ENCODE results near the gene DENND1A. TPM values are rescaled to one million over a fixed set of nuclear protein-coding genes. Genes with fewer than 3 reads are reported as not detected.

The DENND1A gene
- total and polyA plus RNA-seq, 4 donors = 7.9 to 22.0 (median 13.9) TPM

DNA sequence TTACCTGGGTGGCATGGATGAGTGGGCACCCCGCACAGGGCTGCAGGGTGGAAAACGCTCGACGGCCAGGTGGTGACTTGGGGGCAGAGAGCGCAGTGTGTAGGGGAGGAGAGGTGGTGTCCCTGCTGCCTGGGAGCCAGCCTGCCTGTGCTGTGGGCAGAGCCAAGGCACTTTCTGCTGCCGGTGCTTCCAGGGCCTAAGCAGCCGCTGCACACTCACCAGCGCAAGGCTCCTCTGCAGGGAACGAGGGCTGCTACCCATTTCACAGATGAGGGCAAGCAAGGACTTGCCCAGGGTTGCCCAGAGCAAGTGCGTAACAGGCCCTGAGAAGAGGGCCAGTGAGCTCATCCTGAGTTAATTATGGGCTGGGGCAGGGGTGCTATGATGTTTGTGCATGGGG lies 511.4 kb downstream of the DENND1A start:
- no peaks in the 10 kb centered on the region for H3K9me3 ChIP-seq (ENCODE audit: control insufficient read depth in 4 of 4, low read length in 3 of 4)
- 93% methylated on average over 10 of the region's 10 CpGs for WGBS
- no peak for DNase-seq (ENCODE audit: low spot score)
- peaks cover 0 to 18% (median 3%) of the 10 kb centered on the region in 4 donors for H3K36me3 ChIP-seq (ENCODE audit: control insufficient read depth in 4 of 4, insufficient read depth in 3 of 4, low read depth in 1 of 4, low read length in 3 of 4)
- H3K27me3 ChIP-seq (ENCODE audit: control insufficient read depth in 4 of 4, insufficient read depth in 4 of 4, low read length in 3 of 4) = no peaks in the 10 kb centered on the region
- no peak overlapping the region for H3K4me3 ChIP-seq (ENCODE audit: low read depth in 1 of 3, low read length in 3 of 3)
- TF ChIP-seq GABPA (IDR thresholded peaks at IDR 0.05 in 1 of 2, conservative IDR thresholded peaks at IDR 0.05 in 1 of 2) (no peak), RAD21 (IDR thresholded peaks at IDR 0.05) (no peak), SP1 (IDR thresholded peaks at IDR 0.05) (no peak), RXRA (IDR thresholded peaks at IDR 0.05) (no peak), TAF1 (conservative IDR thresholded peaks at IDR 0.05) (no peak), NR2F2 (IDR thresholded peaks at IDR 0.05) (no peak), HNF4A (conservative IDR thresholded peaks at IDR 0.05) (no peak), HNF4G (IDR thresholded peaks at IDR 0.05) (no peak), JUND (IDR thresholded peaks at IDR 0.05) (no peak), EGR1 (IDR thresholded peaks at IDR 0.05; ENCODE audit: low read depth in 2 of 2) (no peak), YY1 (IDR thresholded peaks at IDR 0.05) (no peak), FOXA2 (IDR thresholded peaks at IDR 0.05) (no peak), FOXA1 (IDR thresholded peaks at IDR 0.05) (no peak)
- TF ChIP-seq, protein P1, sequence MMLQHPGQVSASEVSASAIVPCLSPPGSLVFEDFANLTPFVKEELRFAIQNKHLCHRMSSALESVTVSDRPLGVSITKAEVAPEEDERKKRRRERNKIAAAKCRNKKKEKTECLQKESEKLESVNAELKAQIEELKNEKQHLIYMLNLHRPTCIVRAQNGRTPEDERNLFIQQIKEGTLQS (IDR thresholded peaks at IDR 0.05) = no peak
- TF ChIP-seq, protein P2, sequence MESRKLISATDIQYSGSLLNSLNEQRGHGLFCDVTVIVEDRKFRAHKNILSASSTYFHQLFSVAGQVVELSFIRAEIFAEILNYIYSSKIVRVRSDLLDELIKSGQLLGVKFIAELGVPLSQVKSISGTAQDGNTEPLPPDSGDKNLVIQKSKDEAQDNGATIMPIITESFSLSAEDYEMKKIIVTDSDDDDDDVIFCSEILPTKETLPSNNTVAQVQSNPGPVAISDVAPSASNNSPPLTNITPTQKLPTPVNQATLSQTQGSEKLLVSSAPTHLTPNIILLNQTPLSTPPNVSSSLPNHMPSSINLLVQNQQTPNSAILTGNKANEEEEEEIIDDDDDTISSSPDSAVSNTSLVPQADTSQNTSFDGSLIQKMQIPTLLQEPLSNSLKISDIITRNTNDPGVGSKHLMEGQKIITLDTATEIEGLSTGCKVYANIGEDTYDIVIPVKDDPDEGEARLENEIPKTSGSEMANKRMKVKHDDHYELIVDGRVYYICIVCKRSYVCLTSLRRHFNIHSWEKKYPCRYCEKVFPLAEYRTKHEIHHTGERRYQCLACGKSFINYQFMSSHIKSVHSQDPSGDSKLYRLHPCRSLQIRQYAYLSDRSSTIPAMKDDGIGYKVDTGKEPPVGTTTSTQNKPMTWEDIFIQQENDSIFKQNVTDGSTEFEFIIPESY (IDR thresholded peaks at IDR 0.05) = no peak
- TF ChIP-seq, protein P3, sequence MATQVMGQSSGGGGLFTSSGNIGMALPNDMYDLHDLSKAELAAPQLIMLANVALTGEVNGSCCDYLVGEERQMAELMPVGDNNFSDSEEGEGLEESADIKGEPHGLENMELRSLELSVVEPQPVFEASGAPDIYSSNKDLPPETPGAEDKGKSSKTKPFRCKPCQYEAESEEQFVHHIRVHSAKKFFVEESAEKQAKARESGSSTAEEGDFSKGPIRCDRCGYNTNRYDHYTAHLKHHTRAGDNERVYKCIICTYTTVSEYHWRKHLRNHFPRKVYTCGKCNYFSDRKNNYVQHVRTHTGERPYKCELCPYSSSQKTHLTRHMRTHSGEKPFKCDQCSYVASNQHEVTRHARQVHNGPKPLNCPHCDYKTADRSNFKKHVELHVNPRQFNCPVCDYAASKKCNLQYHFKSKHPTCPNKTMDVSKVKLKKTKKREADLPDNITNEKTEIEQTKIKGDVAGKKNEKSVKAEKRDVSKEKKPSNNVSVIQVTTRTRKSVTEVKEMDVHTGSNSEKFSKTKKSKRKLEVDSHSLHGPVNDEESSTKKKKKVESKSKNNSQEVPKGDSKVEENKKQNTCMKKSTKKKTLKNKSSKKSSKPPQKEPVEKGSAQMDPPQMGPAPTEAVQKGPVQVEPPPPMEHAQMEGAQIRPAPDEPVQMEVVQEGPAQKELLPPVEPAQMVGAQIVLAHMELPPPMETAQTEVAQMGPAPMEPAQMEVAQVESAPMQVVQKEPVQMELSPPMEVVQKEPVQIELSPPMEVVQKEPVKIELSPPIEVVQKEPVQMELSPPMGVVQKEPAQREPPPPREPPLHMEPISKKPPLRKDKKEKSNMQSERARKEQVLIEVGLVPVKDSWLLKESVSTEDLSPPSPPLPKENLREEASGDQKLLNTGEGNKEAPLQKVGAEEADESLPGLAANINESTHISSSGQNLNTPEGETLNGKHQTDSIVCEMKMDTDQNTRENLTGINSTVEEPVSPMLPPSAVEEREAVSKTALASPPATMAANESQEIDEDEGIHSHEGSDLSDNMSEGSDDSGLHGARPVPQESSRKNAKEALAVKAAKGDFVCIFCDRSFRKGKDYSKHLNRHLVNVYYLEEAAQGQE (IDR thresholded peaks at IDR 0.05) = no peak
- TF ChIP-seq, protein P4, sequence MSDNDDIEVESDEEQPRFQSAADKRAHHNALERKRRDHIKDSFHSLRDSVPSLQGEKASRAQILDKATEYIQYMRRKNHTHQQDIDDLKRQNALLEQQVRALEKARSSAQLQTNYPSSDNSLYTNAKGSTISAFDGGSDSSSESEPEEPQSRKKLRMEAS (IDR thresholded peaks at IDR 0.05) = no peak
- TF ChIP-seq, protein P5, sequence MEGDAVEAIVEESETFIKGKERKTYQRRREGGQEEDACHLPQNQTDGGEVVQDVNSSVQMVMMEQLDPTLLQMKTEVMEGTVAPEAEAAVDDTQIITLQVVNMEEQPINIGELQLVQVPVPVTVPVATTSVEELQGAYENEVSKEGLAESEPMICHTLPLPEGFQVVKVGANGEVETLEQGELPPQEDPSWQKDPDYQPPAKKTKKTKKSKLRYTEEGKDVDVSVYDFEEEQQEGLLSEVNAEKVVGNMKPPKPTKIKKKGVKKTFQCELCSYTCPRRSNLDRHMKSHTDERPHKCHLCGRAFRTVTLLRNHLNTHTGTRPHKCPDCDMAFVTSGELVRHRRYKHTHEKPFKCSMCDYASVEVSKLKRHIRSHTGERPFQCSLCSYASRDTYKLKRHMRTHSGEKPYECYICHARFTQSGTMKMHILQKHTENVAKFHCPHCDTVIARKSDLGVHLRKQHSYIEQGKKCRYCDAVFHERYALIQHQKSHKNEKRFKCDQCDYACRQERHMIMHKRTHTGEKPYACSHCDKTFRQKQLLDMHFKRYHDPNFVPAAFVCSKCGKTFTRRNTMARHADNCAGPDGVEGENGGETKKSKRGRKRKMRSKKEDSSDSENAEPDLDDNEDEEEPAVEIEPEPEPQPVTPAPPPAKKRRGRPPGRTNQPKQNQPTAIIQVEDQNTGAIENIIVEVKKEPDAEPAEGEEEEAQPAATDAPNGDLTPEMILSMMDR (IDR thresholded peaks at IDR 0.05; ENCODE audit: low read depth, low read length, missing input control) = no peak
- no peak overlapping the region for H3K9ac ChIP-seq (ENCODE audit: low read depth in 1 of 2, low read length in 2 of 2)
- no peaks in the 10 kb centered on the region for H3K4me1 ChIP-seq (ENCODE audit: control insufficient read depth in 4 of 4, insufficient read depth in 4 of 4, low read length in 3 of 4)
- no peak overlapping the region for H3K27ac ChIP-seq (ENCODE audit: low read depth in 1 of 2, low read length in 2 of 2)
